Neural crest cell (in vitro differentiated cells): ENCODE results near the gene CYTH4. TPM values are rescaled to one million over a fixed set of nuclear protein-coding genes. Genes with fewer than 3 reads are reported as not detected.

Experiments used
- DNase-seq: peaks from one replicate; pipeline ENCODE4 v3.0.0; 2021; ENCODE audit warnings: low read depth, mixed read lengths, low spot score
- H3K27ac Mint-ChIP-seq: one replicate; pipeline ENCODE4 v1.8.0; 2021; ENCODE audit warnings: mild to moderate bottlenecking, mixed read lengths; ENCODE audit not compliant: unreplicated experiment
- H3K27me3 Mint-ChIP-seq: 2 replicates; pipeline ENCODE4 v1.8.0; 2021; ENCODE audit warnings: low read depth, mild to moderate bottlenecking, mixed read lengths
- H3K36me3 Mint-ChIP-seq: 2 replicates; pipeline ENCODE4 v1.8.0; 2021; ENCODE audit warnings: low read depth, mild to moderate bottlenecking, mixed read lengths
- H3K4me1 Mint-ChIP-seq: 2 replicates; pipeline ENCODE4 v1.8.0; 2021; ENCODE audit warnings: mixed read lengths
- H3K4me3 Mint-ChIP-seq: one replicate; pipeline ENCODE4 v1.8.0; 2021; ENCODE audit warnings: mild to moderate bottlenecking, mixed read lengths
- H3K9me3 Mint-ChIP-seq: 2 replicates; pipeline ENCODE4 v1.8.0; 2021; ENCODE audit warnings: mixed read lengths
- total RNA-seq: library from RNA; stranded (reverse); gene quantifications from 2 replicates; pipeline ENCODE4 v1.2.1, GENCODE V29; 2021
- TF ChIP-seq, protein P1 (sequence below): fragments of 200-600 bp; sonication (generic); conservative IDR thresholded peaks from 2 replicates; pipeline ENCODE4 v1.5.0; 2021; ENCODE audit warnings: antibody characterized with exemption, mild to moderate bottlenecking

Gene CYTH4
- total RNA-seq, 1 donor from 2014 or later = not detected

DNA sequence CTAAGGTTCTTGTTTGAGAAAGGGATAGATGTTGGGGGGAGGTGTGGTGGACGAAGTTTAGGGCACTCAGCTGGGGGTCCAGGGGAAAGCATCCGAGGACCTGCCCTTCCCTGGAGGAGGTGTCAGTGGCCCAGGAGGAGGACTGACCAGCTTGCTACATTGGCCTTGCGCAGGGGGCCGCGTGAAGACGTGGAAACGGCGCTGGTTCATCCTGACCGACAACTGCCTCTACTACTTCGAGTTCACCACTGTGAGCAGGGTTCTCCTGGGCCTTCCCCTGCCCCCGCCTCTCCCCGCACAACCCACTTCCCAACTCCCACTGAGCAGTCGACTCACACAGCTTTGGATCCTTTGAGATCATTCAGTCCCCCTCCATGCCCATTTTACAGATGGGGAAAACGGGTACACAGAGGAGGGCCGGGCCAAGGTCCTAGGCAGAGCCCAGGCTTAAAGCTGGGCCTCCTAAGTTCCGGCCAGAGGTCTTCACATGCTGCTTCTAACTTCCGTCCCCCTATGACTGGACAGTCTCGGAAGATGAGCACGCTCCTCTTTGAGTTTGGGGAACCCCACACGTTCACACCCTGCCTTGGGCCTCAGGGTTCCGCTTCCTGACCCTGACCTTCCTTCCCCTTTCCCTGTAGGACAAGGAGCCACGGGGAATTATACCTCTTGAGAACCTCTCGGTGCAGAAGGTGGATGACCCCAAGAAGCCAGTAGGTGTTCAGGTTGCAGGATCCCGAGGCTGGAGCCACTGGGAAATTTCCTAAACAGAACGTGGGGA lies 28.7 kb downstream of the CYTH4 start:
- TF ChIP-seq, protein P1, sequence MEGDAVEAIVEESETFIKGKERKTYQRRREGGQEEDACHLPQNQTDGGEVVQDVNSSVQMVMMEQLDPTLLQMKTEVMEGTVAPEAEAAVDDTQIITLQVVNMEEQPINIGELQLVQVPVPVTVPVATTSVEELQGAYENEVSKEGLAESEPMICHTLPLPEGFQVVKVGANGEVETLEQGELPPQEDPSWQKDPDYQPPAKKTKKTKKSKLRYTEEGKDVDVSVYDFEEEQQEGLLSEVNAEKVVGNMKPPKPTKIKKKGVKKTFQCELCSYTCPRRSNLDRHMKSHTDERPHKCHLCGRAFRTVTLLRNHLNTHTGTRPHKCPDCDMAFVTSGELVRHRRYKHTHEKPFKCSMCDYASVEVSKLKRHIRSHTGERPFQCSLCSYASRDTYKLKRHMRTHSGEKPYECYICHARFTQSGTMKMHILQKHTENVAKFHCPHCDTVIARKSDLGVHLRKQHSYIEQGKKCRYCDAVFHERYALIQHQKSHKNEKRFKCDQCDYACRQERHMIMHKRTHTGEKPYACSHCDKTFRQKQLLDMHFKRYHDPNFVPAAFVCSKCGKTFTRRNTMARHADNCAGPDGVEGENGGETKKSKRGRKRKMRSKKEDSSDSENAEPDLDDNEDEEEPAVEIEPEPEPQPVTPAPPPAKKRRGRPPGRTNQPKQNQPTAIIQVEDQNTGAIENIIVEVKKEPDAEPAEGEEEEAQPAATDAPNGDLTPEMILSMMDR = no peak
- Mint-ChIP-seq H3K27ac (peak overlapping the region; percentile 19), H3K36me3 (no peaks in the 10 kb centered on the region), H3K4me3 (no peak overlapping the region), H3K9me3 (no peaks in the 10 kb centered on the region), H3K27me3 (peaks cover 3% of the 10 kb centered on the region), H3K4me1 (peaks cover 17% of the 10 kb centered on the region)
- no peak for DNase-seq

DNA sequence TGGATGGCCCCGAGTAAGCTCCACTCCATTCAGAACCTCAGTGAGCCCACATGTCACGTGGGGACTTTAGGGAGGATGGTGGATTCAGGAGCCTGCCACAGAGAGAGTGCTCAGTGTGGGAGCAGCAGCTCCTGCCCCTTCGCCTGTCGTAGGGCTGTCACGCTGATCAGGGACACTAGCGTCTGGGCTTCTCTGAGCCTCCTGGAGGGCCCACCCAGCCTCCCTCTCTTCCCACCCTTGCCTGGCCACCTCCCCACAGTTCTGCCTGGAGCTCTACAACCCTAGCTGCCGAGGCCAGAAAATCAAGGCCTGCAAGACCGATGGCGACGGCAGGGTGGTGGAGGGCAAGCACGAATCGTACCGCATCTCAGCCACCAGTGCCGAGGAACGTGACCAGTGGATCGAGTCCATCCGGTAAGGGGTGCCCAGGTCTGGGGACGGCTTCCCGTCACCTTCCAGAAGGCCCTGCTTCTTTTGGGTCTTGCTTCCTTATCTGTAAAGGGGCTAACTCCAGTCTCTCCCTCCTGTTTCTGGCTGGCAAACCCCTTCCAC lies 29.5 kb downstream of the CYTH4 start:
- H3K27me3 Mint-ChIP-seq = peaks cover 5% of the 10 kb centered on the region
- H3K27ac Mint-ChIP-seq = no peak overlapping the region
- H3K4me1 Mint-ChIP-seq = peaks cover 14% of the 10 kb centered on the region
- no peak overlapping the region for H3K4me3 Mint-ChIP-seq
- no peaks in the 10 kb centered on the region for H3K36me3 Mint-ChIP-seq
- no peaks in the 10 kb centered on the region for H3K9me3 Mint-ChIP-seq
- DNase-seq = no peak
- TF ChIP-seq, protein P1 = no peak

DNA sequence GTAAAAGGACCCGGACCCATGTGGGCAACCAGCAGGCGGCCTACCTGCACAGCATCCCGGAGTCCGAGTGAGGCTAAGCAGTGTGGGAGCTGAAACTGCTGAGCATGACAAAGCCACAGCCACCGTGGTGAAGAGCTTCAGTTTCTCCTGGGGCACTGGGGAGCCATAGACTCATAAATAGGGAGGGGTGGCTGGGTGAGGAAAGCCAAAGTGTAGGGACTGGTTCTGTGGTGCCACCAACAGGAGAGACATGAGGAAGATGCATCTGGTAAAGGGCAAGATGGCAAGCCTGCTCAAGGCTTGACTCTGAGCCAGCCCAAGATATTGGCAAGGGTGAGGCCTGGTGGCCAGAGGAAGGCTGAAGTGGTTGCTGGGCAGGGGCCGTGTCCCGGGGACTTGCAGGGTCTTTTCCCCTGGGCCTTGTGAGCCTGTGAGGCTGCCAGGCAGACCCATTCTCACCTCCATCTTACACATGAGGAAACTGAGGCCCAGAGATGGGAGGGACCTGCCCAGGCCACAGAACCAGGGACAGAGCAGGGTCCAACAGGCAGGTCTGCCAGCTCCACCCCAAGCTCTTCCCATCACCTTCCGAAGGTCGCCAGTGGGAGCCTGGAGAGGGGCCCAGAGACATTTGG lies 30.4 kb downstream of the CYTH4 start:
- TF ChIP-seq, protein P1 = no peak
- Mint-ChIP-seq H3K4me1 (peaks cover 9% of the 10 kb centered on the region), H3K36me3 (no peaks in the 10 kb centered on the region), H3K4me3 (no peak overlapping the region), H3K27ac (no peak overlapping the region), H3K27me3 (peaks cover 7% of the 10 kb centered on the region), H3K9me3 (no peaks in the 10 kb centered on the region)
- DNase-seq = no peak

DNA sequence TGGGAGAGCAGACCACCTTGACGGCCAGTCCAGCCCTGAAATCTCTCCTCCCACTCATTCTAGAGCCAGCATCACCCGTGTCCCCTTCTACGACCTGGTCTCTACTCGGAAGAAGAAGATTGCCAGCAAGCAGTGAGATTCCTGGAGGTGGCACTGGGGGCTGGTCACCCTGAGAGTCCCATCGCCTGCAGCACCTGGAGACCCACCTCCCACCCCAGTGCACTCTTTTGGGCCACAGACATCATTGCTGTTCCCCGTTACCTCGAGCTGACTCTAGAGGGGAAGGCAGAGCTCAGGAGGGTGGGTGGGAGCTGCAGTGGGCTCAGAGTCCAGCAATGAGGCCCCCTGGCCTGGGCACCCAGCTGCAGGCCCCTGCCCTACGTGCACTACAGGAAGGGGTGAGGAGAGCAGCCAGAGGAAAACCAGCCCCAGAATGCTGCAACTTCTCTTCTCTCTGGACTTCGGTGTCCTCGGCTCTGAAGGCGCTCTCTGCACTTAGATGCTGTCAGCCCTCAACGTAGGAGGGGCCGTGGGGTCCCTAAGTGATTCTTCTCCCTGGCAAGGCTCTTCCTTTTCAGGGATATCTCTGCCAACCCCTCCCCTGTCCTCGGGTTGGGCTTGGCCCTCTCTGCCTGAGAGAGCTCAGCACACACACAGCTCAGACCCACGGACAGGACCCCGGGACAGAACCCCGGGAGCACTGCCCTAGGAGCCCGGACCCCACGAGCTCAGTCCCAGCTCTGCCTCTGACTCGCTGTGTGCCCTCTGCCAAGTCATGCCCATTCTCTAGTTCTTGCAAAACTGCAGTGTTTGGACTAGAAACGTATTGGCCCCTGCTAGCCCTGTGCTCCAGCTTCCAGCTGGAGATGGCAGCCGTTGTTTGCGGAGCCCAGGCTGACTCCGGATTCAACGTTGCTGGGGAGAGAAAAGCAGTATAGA lies 31.3 kb downstream of the CYTH4 start:
- H3K27me3 Mint-ChIP-seq = peaks cover 14% of the 10 kb centered on the region
- DNase-seq = no peak
- no peaks in the 10 kb centered on the region for H3K9me3 Mint-ChIP-seq
- no peak overlapping the region for H3K27ac Mint-ChIP-seq
- no peaks in the 10 kb centered on the region for H3K36me3 Mint-ChIP-seq
- TF ChIP-seq, protein P1 = no peak
- H3K4me3 Mint-ChIP-seq = no peak overlapping the region
- no peaks in the 10 kb centered on the region for H3K4me1 Mint-ChIP-seq
